ENCODE measurements around the gene SETDB2.

SETDB2 gene, protein sequence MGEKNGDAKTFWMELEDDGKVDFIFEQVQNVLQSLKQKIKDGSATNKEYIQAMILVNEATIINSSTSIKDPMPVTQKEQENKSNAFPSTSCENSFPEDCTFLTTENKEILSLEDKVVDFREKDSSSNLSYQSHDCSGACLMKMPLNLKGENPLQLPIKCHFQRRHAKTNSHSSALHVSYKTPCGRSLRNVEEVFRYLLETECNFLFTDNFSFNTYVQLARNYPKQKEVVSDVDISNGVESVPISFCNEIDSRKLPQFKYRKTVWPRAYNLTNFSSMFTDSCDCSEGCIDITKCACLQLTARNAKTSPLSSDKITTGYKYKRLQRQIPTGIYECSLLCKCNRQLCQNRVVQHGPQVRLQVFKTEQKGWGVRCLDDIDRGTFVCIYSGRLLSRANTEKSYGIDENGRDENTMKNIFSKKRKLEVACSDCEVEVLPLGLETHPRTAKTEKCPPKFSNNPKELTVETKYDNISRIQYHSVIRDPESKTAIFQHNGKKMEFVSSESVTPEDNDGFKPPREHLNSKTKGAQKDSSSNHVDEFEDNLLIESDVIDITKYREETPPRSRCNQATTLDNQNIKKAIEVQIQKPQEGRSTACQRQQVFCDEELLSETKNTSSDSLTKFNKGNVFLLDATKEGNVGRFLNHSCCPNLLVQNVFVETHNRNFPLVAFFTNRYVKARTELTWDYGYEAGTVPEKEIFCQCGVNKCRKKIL

DNA sequence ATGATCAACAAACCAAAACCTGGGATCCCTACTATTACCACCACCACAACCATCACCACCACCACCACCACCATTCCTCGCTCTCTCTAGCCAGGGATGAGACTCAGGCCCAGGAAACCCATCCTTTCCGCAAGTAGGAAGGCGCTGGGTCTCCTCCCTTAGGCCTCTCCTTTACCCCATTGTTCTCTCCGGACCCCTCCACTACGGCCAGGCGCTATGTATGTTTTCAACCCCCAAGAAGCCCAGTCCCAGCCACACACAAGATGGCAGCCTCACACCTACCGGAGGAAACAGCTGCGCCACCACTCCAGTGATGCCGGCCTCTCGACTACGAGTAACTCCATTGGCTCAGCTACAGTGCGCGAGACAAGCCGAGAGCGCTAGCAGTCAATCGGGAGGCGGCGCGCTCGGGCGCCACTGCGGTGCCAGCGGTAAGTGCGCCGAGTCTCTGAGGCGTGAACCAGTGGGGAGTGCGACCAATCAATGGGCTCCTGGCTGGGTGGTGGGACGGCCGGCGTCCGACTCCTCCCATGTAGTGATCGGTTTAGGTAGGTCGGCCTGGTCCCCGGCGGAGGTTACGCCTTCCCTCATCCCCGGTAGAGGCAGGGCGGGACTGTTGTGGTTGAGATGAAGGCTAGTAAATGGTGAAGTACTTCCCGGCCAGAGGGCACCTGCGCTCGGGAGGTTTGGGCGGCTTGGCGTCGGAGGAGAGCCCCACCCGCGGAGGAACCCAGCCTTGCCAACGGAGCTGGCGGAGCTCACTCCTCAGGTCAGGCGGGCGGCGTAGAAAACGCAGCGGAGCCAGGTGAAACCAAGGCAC lies at the start of gene SETDB2, which contains the start of gene CAB39L:
Gene SETDB2 (plus strand): TSS at position 571 of the 820 bp plus-strand sequence. CDS start 7,620 bp downstream, outside the sequence.
Gene CAB39L (minus strand): TSS at position 361 of the 820 bp plus-strand sequence. CDS start 61,154 bp downstream, outside the sequence.
- in situ Hi-C loops (cut with MboI; ENCODE audit: low sequenced_read_pairs), result no loop called here

GRCh38 chr13:49395451-49395865 lies 48.6 kb upstream of the SETDB2 start:
- in situ Hi-C loops (cut with MboI; ENCODE audit: low sequenced_read_pairs), result no loop called here

DNA sequence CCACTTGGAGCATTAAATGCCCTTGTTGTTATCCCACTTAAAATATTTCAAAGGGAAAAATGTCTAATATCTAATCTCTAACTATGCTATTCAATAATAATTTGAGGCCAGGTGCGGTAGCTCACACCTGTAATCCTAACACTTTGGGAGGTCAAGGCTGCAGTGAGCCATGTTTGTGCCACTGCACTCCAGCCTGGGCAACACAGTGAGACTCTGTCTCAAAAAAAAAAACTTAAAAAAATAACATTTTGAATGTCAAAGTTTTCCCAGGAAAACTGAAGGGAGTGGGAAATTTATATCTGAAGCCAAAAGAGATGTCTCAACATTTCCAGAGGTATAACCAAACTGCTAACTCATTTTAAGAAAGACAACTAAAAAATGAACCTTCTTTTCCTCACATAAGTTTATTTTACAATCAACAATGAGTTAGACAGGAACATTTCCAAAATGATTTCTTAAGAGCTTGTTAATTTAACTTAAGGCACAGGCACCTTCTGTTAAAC lies 48.1 kb upstream of the SETDB2 start:
- in situ Hi-C loops (cut with MboI; ENCODE audit: low sequenced_read_pairs), result no loop called here

DNA sequence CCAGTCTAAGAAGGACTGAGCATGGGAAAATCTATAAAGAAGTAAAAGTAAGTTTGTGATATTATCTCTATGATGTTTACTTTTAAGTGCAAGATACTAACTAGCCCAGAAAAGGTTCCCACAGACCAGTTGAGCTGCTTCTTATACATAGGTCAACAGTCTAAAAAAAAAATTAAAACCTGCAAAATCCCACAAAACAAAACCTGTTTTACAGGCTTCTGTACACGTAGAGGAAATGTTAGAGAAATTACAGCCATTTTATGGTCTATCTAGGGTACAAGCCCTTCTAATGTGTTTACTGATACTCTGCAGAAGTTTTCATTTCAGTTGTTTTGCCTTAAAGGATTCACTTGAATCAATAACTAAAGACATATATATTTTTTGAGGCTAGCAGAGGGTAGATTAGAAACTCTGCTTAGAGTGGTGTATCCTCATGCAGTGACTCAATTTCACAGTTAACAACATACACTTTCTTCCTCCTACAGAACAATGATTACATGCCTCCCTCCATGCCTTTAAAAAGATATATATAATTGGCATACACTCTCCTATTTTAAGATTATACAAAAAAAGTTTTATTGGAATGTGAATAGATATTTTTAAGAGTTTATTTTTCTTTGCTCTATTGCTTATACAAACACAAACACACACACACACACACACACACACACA lies 44.1 kb upstream of the SETDB2 start:
- in situ Hi-C loops (cut with MboI; ENCODE audit: low sequenced_read_pairs), result no loop called here

DNA sequence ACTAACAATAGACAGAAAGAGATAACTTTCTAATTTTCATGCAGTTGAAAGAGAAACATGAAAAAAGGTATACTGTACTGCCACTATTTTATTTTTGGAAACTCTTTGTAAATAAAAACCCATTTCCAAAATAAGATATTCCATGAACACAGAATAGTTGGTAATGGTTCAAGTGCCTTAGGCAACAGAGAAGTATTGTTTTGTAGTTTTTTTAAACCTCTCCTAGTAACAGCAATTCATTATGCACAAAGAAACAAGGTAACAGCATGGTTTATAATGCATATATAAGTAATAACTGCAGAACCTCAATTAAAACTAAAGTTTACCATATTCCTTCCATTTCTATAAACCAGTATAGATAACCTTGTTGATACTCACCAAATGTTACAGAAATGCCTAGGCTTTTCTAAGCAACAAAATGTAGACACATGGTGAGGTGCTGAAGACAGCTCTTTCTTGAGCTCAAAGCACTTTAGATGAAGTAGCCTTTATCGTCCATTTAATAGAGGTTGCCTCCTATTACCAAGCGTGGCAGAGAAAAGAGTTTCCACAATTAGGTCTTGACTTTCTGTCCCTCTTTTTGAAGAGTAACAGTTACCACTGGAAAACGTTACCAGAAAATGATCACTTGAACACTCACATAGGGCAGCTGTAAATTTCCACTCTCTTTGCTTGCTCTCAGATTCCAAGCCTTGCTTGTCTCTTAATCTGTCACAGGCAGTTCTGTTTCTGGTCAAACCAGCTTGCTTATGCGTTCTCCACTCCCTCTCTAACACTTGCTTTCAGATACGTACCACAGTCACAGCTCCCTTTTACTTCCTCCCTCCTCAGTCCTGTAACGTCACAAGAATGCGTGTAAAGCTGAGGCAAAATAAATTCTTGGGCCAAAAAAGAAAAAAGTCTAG lies 43.1 kb upstream of the SETDB2 start:
- in situ Hi-C loops (cut with MboI; ENCODE audit: low sequenced_read_pairs), result no loop called here

- in situ Hi-C loops (cut with MboI; ENCODE audit: low sequenced_read_pairs), result no loop called here
These were observed 39.9 kb upstream of the SETDB2 start for GRCh38 chr13:49403996-49404702.

DNA sequence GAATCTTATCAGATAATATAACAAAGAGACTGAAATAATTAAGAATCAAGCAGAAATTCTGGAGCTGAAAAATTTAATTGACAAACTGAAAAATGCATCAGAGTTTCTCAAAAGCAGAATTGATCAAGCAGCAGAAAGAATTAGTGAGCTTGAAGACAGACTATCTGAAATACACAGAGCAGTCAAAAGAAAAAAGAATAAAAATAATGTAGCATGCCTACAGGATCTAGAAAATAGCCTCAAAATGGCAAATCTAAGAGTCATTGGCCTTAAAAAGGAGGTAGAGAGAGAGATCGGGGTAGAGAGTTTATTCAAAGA lies 39.4 kb upstream of the SETDB2 start:
- in situ Hi-C loops (cut with MboI; ENCODE audit: low sequenced_read_pairs), result no loop called here

DNA sequence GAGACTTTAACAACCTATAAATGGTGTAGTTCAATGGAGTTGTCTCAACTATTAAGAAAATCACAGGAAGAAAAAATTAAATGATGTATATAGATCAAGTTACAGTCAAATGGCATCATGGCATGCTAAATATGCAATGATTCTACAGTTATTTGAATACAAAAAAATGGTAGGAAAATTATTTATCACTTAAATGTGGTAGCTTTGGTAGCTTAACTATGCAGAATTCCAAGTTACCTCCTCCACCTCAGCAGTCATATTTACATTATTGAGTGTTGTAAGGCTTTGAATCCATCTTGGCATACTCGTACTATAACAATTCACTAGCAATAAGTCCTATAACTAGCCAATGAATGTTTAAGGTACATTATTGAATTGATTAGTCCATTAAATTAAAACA lies 37.0 kb upstream of the SETDB2 start:
- in situ Hi-C loops (cut with MboI; ENCODE audit: low sequenced_read_pairs), result no loop called here

GRCh38 chr13:49407936-49408335 lies 36.1 kb upstream of the SETDB2 start:
- in situ Hi-C loops (cut with MboI; ENCODE audit: low sequenced_read_pairs), result no loop called here

DNA sequence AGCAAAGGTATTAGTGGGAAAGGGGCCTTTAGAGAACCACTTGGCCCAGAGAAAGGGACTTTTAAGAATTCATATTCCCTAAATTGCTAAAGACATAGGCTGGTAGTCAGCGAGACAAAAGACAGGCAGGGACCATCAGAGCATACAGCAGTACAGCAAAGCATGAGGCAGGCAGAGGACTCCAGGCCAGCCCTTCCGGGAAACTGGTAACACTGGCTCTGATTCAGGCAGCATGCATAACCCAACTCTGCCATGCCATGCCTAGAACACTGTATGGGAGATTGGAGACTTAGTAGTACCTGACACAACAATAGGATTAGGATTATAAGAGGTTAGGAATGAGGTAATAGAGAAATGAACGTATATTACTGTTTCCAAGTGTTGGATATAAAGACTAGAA lies 35.1 kb upstream of the SETDB2 start:
- in situ Hi-C loops (cut with MboI; ENCODE audit: low sequenced_read_pairs), result no loop called here

DNA sequence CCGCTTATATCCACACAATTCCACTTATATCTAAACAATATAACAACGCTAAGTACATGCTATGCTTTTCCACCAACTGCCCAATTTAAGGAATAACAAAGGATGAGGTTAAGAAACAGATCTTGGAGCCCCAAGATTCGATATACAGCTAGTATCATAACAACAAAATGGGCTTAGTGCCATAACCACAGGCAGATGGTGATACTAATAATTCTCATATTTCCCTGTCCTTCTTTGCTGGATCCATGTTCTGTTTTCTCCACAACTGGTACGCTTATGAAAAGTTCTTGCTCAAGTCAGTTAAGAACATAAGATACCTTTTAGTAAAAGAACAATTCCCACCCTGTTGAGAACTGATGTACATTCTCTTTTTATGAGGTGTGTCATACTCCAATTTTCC lies 34.1 kb upstream of the SETDB2 start:
- in situ Hi-C loops (cut with MboI; ENCODE audit: low sequenced_read_pairs), result no loop called here

DNA sequence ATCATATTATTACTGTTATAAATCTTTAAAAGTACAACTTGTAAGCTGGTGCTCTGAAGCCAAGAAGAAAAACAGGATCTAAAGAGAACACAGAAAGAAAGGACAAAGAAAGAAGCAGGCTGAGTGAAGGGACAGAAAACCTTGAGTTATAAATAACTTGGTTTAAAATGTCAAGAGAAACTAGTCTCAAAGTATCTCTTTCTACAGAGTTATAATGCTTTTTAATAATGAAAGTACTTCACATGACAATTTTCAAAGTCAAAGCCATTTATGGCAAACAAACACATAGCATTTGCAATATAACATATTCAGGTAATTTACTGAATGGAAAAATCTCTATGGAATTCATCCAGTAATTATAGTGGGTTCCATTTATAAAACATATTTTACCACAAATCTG lies 33.6 kb upstream of the SETDB2 start:
- in situ Hi-C loops (cut with MboI; ENCODE audit: low sequenced_read_pairs), result no loop called here

DNA sequence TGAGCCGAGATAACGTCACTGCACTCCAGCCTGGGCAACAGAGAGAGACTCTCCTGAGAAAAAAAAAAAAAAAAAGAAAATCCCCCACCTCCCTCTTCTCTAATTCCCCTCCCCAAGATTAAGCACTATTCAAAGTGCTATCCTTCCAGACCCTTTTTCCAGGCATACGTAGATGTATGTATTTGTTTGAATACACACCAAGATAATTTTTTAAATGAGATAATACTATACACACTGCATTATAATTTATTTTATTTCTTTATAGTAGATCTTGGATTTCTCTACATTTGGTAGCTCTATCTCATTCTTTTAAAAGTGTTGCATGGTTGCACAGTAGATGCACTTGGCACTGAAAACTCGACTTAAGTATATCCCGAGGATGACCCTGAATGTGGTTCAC lies 32.7 kb upstream of the SETDB2 start:
- in situ Hi-C loops (cut with MboI; ENCODE audit: low sequenced_read_pairs), result no loop called here

- in situ Hi-C loops (cut with MboI; ENCODE audit: low sequenced_read_pairs), result no loop called here
These were observed 31.3 kb upstream of the SETDB2 start for GRCh38 chr13:49412749-49413148.

DNA sequence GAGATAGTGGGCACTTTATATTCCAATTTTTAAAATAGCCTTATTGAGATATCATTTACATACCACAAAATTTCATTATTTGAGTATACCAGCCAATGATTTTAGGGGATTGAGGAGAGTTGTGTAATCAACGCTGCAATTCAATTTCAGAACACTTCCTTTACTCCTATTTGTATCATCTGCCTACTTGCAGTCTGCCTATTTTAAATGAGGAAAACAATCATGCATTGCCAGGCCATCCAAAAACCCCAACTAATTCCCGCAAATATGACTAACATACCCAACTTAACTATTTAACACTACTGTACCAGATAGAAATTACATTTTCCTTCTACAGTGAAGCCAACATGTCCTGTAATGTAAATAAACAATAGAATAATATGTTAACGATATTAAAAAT lies 26.9 kb upstream of the SETDB2 start:
- in situ Hi-C loops (cut with MboI; ENCODE audit: low sequenced_read_pairs), result no loop called here

DNA sequence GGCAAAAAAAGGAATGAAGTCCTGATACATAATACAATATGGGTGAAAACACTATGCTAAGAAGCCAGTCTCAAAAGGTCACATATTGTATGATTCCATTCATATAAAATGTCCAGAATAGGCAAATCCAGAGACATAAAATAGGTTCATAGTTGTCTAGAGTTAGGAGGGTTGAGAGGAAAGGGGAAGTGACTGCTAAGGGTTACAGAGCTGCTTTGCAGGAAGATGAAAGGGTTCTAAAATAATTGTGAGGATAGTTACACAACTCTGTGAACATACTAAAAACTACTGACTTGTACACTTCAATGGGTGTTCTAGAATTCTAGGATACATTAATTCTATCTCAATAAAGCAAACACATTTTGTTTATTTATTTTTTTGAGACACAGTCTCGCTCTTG lies 25.9 kb upstream of the SETDB2 start:
- in situ Hi-C loops (cut with MboI; ENCODE audit: low sequenced_read_pairs), result no loop called here

DNA sequence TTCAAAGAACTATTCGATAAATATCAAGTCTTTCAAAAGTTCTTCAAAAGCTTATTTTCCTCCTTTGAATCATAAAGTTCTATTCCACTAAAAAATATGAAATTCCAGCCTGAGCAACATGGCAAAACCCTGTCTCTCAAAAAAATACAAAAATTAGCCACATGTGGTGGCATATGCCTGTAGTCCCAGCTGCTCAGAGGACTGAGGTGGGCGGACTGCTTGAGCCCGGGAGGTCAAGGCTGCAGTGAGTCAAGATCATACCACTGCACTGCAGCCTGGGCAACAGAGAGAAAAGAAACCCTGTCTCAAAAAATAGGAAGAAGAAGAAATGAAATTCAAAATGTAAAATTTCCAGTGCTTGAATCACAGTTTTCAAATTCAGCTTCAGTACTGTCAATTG lies 24.8 kb upstream of the SETDB2 start:
- in situ Hi-C loops (cut with MboI; ENCODE audit: low sequenced_read_pairs), result no loop called here

- in situ Hi-C loops (cut with MboI; ENCODE audit: low sequenced_read_pairs), result no loop called here
These were observed 22.7 kb upstream of the SETDB2 start for GRCh38 chr13:49421391-49421790.

GRCh38 chr13:49424011-49424560 lies 20.0 kb upstream of the SETDB2 start:
- in situ Hi-C loops (cut with MboI; ENCODE audit: low sequenced_read_pairs), result no loop called here
